Upper lobe of left lung (tissue), 6 donors: ENCODE results near the gene SNAI3. TPM values are rescaled to one million over a fixed set of nuclear protein-coding genes. Genes with fewer than 3 reads are reported as not detected.
A peak's percentile ranks its signal among the peaks of the same experiment; 100 is the strongest.

Experiments used
- ATAC-seq, 2 donors: fragments of 200-7000 bp; cut with Tn5 transposase; one replicate each; pipeline ENCODE4 v1.9.1; 2022; ENCODE audit warnings: mild to moderate bottlenecking in 2 of 2, moderate library complexity in 2 of 2; ENCODE audit not compliant: low FRiP score in 2 of 2
- DNase-seq, 2 donors: peaks; one replicate each; pipeline ENCODE4 v3.0.0-alpha.2; 2019 to 2020
- H3K27ac ChIP-seq, 4 donors: fragments of 200-600 bp; sonication (generic); one replicate each; pipeline ENCODE4 v1.5.1; 2016 to 2019
- H3K27me3 ChIP-seq, 4 donors: fragments of 200-600 bp; sonication (generic); one replicate each; pipeline ENCODE4 v1.5.1; 2017 to 2019
- H3K36me3 ChIP-seq, 4 donors: fragments of 200-600 bp; sonication (generic); one replicate each; pipeline ENCODE4 v1.5.1; 2016 to 2019
- H3K4me1 ChIP-seq, 4 donors: fragments of 200-600 bp; sonication (generic); one replicate each; pipeline ENCODE4 v1.5.1; 2018 to 2019
- H3K4me3 ChIP-seq, 4 donors: fragments of 200-600 bp; sonication (generic); one replicate each; pipeline ENCODE4 v1.5.1; 2017 to 2019; ENCODE audit warnings: mild to moderate bottlenecking in 2 of 4, moderate library complexity in 1 of 4
- H3K9me3 ChIP-seq, 4 donors: fragments of 200-600 bp; sonication (generic); one replicate each; pipeline ENCODE4 v1.5.1; 2018 to 2019
- CTCF ChIP-seq, 6 experiments: fragments of 450-650 bp in 4 of 6; fragments of 200-600 bp in 2 of 6; sonication (generic) in 2 of 6; IDR thresholded peaks; one replicate each; pipeline ENCODE4 v1.5.1; 2016 to 2019; ENCODE audit warnings: antibody characterized with exemption in 6 of 6
- EP300 ChIP-seq, 4 donors: sonication (generic); formaldehyde crosslinking; IDR thresholded peaks; one replicate each; pipeline ENCODE4 v1.5.1; 2017; ENCODE audit warnings: antibody characterized with exemption in 4 of 4, control low read depth in 2 of 4
- POLR2A ChIP-seq, 4 donors: fragments of 450-650 bp; IDR thresholded peaks; one replicate each; pipeline ENCODE4 v1.5.1; 2016 to 2017; ENCODE audit warnings: antibody characterized with exemption in 4 of 4, mild to moderate bottlenecking in 2 of 4
- POLR2AphosphoS5 ChIP-seq, 2 donors: sonication (generic); formaldehyde crosslinking; IDR thresholded peaks; one replicate each; pipeline ENCODE4 v1.5.1; 2017; ENCODE audit warnings: antibody characterized with exemption in 2 of 2
- WGBS, 2 donors: methylation state at CpG; one replicate each; pipeline ENCODE4 v1.1.5; 2017 to 2018; 5-methylcytosine and 5-hydroxymethylcytosine counted together
- total RNA-seq, 6 donors: library from RNA; depleted of rRNA in 4 of 6; stranded (reverse); fragments of >200 nt in 4 of 6; gene quantifications; one replicate each; pipeline versions ENCODE4 v1.1.0 to v1.2.1, GENCODE V29; 2016 to 2021
- donor health status: DM: no; HTN: no; CAD: no; lungs with moderate emphysema.
- donor health status: DM: no; HTN: yes; CAD: no; lungs with severe emphysema.

Gene SNAI3
- total RNA-seq, 6 donors from 2014 or later = 0.78 to 8.1 (median 7.0) TPM; not detected in 1

GRCh38 chr16:88726408-88726749 is 40.1 kb upstream of the SNAI3 start:
- peaks cover 7 to 87% (median 79%) of the 10 kb centered on the region in 4 donors for H3K36me3 ChIP-seq
- H3K4me1 ChIP-seq = no peaks in the 10 kb centered on the region
- 85 to 94% methylated on average over 13 to 17 of the region's 17 CpGs for WGBS, 2 donors
- no peak overlapping the region for H3K4me3 ChIP-seq
- DNase-seq = peak in 1 of 2 donors; percentile 70
- no peak for ATAC-seq
- no peaks in the 10 kb centered on the region for H3K27me3 ChIP-seq
- no peaks in the 10 kb centered on the region for H3K9me3 ChIP-seq
- no peak overlapping the region for H3K27ac ChIP-seq
- no peak for TF ChIP-seq POLR2AphosphoS5 (IDR thresholded peaks at IDR 0.05)
- TF ChIP-seq POLR2A (IDR thresholded peaks at IDR 0.05) = no peak
- no peak for TF ChIP-seq CTCF (IDR thresholded peaks at IDR 0.05)
- no peak for TF ChIP-seq EP300 (IDR thresholded peaks at IDR 0.05)

- Histone ChIP-seq H3K36me3 (peaks cover 7 to 87% (median 79%) of the 10 kb centered on the region in 4 donors), H3K9me3 (no peaks in the 10 kb centered on the region), H3K4me3 (no peak overlapping the region), H3K27ac (no peak overlapping the region), H3K27me3 (no peaks in the 10 kb centered on the region), H3K4me1 (no peaks in the 10 kb centered on the region)
- TF ChIP-seq POLR2AphosphoS5 (IDR thresholded peaks at IDR 0.05) (no peak), EP300 (IDR thresholded peaks at IDR 0.05) (no peak), CTCF (IDR thresholded peaks at IDR 0.05) (no peak), POLR2A (IDR thresholded peaks at IDR 0.05) (no peak)
- peak in 1 of 2 donors; percentile 73 for DNase-seq
- no peak for ATAC-seq
- WGBS, 2 donors = 91 to 93% methylated on average over 19 to 29 of the region's 32 CpGs
Observed at GRCh38 chr16:88725609-88726407, 39.5 kb upstream of the SNAI3 start.

GRCh38 chr16:88724855-88725555 is 38.7 kb upstream of the SNAI3 start:
- 90 to 92% methylated on average over 22 to 31 of the region's 31 CpGs for WGBS, 2 donors
- no peak overlapping the region for H3K4me3 ChIP-seq
- no peak overlapping the region for H3K27ac ChIP-seq

GRCh38 chr16:88723911-88724310 is 37.6 kb upstream of the SNAI3 start:
- Histone ChIP-seq H3K27me3 (no peaks in the 10 kb centered on the region), H3K4me1 (no peaks in the 10 kb centered on the region), H3K9me3 (no peaks in the 10 kb centered on the region), H3K27ac (no peak overlapping the region), H3K4me3 (no peak overlapping the region), H3K36me3 (peaks cover 5 to 93% (median 91%) of the 10 kb centered on the region in 4 donors)
- DNase-seq = peak in 1 of 2 donors; percentile 66
- WGBS, 2 donors = 91 to 96% methylated on average over 15 to 17 of the region's 17 CpGs
- TF ChIP-seq POLR2A (IDR thresholded peaks at IDR 0.05) (no peak), EP300 (IDR thresholded peaks at IDR 0.05) (no peak), CTCF (IDR thresholded peaks at IDR 0.05) (no peak), POLR2AphosphoS5 (IDR thresholded peaks at IDR 0.05) (no peak)
- no peak for ATAC-seq

More at GRCh38 chr16:88724855-88725555, 38.7 kb upstream of the SNAI3 start:
- Histone ChIP-seq H3K9me3 (no peaks in the 10 kb centered on the region), H3K4me1 (no peaks in the 10 kb centered on the region), H3K36me3 (peaks cover 5 to 87% (median 82%) of the 10 kb centered on the region in 4 donors), H3K27me3 (no peaks in the 10 kb centered on the region)
- peak in 1 of 2 donors; percentile 71 for DNase-seq
- ATAC-seq = no peak
- TF ChIP-seq CTCF (IDR thresholded peaks at IDR 0.05) = no peak
- no peak for TF ChIP-seq POLR2A (IDR thresholded peaks at IDR 0.05)
- TF ChIP-seq EP300 (IDR thresholded peaks at IDR 0.05) = no peak
- TF ChIP-seq POLR2AphosphoS5 (IDR thresholded peaks at IDR 0.05) = no peak
